ENCODE results near the gene RHOT2. TPM values are rescaled to one million over a fixed set of nuclear protein-coding genes. Genes with fewer than 3 reads are reported as not detected.

Gene RHOT2
- total and polyA plus RNA-seq, 10 of the 15 experiments (the other 5 are each of a cell fraction or from before 2014, with no cell fraction given), result 3.7 to 174 (median 69.8) TPM

DNA sequence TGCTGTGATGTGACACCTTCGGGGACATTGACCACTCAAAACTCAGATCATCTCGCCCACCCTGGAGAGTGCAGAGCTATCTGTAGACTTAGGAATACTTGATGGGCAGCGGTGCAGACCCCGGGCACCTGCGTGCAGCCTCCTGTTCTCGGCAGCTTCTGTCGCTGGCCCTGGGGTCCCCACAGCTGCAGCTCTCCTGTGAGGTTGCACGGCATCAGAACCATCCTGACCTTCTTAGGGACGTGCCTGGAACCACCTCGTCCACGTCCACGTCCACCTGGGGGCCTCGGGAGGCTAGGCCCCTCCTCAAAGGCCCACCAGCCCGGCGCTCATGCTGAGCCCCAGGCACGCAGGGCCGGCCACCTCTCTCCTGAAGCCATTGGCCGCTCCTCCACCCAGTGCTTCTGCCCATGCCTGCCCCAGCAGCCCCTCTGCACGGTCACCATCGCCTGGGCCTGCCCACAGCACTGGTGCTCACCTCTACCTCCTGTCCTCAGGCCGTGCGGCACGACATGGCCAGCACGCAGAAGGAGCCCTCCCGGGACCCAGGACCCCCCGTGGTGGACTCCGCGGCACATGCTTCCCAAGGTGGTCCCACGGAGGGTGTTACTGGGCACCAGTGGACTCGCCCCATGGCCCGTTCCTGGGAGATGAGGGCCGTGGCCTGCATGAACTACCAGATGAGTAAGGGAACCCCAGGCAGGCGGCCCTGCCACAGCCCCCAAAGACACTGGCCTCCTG lies 39.4 kb upstream of the RHOT2 start:
- SMC1A ChIA-PET (ENCODE audit: uncharacterized antibody, unreplicated experiment), result no interaction called here
- H3K27ac ChIP-seq (ENCODE audit: control insufficient read depth, insufficient read depth), result no peak overlapping the region
- H3K4me1 ChIP-seq (ENCODE audit: control insufficient read depth, insufficient read depth, low read length), result no peaks in the 10 kb centered on the region
- in situ Hi-C loops (cut with MboI), result no loop called here
- WGBS (ENCODE audit: insufficient coverage, insufficient replicate concordance, low lambda C conversion rate, missing lambda C conversion rate), result 83% methylated on average over 33 of the region's 33 CpGs
- no peak overlapping the region for H3K9ac ChIP-seq (ENCODE audit: control insufficient read depth, insufficient read depth, low read length)
- DNase-seq (ENCODE audit: low read depth, low spot score) (no peak), ATAC-seq (no peak), FAIRE-seq (no peak)
- H3K79me2 ChIP-seq (ENCODE audit: control insufficient read depth, insufficient read depth, low read length), result no peaks in the 10 kb centered on the region
- RAD21 ChIA-PET (ENCODE audit: unreplicated experiment), result no interaction called here
- no peak overlapping the region for H2AFZ ChIP-seq (ENCODE audit: control insufficient read depth, low read depth, low read length)
- CTCF ChIA-PET, result no interaction called here
- no peaks in the 10 kb centered on the region for H3K9me3 ChIP-seq (replicated peaks; ENCODE audit: control insufficient read depth, insufficient read depth, low read length)
- POLR2A ChIA-PET, result no interaction called here
- H3K4me2 ChIP-seq (ENCODE audit: control insufficient read depth, insufficient read depth), result no peak overlapping the region
- no peak overlapping the region for H3K4me3 ChIP-seq
- TF ChIP-seq YBX1 (IDR thresholded peaks at IDR 0.05), result no peak
- no peak for TF ChIP-seq KLF5 (IDR thresholded peaks at IDR 0.05; ENCODE audit: partially characterized antibody)
- TF ChIP-seq ZNF622 (IDR thresholded peaks at IDR 0.05), result no peak
- TF ChIP-seq ZNF274 (IDR thresholded peaks at IDR 0.05; ENCODE audit: insufficient read depth, insufficient read length), result no peak
- TF ChIP-seq ZNF24 (IDR thresholded peaks at IDR 0.05), result no peak
- TF ChIP-seq CREB1 (IDR thresholded peaks at IDR 0.05; ENCODE audit: low read depth), result no peak
- no peak for TF ChIP-seq EED (IDR thresholded peaks at IDR 0.05; ENCODE audit: low read depth)
- TF ChIP-seq NRF1 (conservative IDR thresholded peaks at IDR 0.05; ENCODE audit: low read depth, low read length), result no peak
- TF ChIP-seq, protein P1, sequence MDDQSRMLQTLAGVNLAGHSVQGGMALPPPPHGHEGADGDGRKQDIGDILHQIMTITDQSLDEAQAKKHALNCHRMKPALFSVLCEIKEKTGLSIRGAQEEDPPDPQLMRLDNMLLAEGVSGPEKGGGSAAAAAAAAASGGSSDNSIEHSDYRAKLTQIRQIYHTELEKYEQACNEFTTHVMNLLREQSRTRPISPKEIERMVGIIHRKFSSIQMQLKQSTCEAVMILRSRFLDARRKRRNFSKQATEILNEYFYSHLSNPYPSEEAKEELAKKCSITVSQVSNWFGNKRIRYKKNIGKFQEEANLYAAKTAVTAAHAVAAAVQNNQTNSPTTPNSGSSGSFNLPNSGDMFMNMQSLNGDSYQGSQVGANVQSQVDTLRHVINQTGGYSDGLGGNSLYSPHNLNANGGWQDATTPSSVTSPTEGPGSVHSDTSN (IDR thresholded peaks at IDR 0.05; ENCODE audit: insufficient replicate concordance, low read depth, low read length), result no peak
- TF ChIP-seq FOS (IDR thresholded peaks at IDR 0.05; ENCODE audit: borderline replicate concordance, extremely low read depth, insufficient read length), result no peak
- TF ChIP-seq, protein P2, sequence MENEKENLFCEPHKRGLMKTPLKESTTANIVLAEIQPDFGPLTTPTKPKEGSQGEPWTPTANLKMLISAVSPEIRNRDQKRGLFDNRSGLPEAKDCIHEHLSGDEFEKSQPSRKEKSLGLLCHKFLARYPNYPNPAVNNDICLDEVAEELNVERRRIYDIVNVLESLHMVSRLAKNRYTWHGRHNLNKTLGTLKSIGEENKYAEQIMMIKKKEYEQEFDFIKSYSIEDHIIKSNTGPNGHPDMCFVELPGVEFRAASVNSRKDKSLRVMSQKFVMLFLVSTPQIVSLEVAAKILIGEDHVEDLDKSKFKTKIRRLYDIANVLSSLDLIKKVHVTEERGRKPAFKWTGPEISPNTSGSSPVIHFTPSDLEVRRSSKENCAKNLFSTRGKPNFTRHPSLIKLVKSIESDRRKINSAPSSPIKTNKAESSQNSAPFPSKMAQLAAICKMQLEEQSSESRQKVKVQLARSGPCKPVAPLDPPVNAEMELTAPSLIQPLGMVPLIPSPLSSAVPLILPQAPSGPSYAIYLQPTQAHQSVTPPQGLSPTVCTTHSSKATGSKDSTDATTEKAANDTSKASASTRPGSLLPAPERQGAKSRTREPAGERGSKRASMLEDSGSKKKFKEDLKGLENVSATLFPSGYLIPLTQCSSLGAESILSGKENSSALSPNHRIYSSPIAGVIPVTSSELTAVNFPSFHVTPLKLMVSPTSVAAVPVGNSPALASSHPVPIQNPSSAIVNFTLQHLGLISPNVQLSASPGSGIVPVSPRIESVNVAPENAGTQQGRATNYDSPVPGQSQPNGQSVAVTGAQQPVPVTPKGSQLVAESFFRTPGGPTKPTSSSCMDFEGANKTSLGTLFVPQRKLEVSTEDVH (IDR thresholded peaks at IDR 0.05; ENCODE audit: low read depth, partially characterized antibody), result no peak
- TF ChIP-seq CBFB (IDR thresholded peaks at IDR 0.05; ENCODE audit: low read depth), result no peak
- no peak for TF ChIP-seq SMARCA5 (IDR thresholded peaks at IDR 0.05)
- TF ChIP-seq MYB (IDR thresholded peaks at IDR 0.05; ENCODE audit: borderline replicate concordance, low read depth, low read length), result no peak
- intact Hi-C loops (cut with micrococcal nuclease; ENCODE audit: unreplicated experiment), result no loop called here
- H3K27me3 ChIP-seq (replicated peaks in 1 of 2; ENCODE audit: control insufficient read depth in 2 of 2, insufficient read depth in 2 of 2, low read length in 1 of 2), result no peaks in the 10 kb centered on the region
- no TSS peak for BruUV-seq (replicated peaks)
- no peaks in the 10 kb centered on the region; a peak in 1 of 4 replicates for H3K36me3 ChIP-seq (ENCODE audit: control insufficient read depth in 2 of 2, insufficient read depth in 2 of 2, low read length in 1 of 2)
- no peaks in the 10 kb centered on the region; the same call in 1 of the 2 replicates for H4K20me1 ChIP-seq (ENCODE audit: control insufficient read depth, insufficient read depth)

All from GM12878 (cell line).